Muscle layer of colon (tissue), 2 donors: ENCODE data around the gene TNFRSF18.

Source experiments
- H3K27ac ChIP-seq: one replicate; pipeline ENCODE4 v1.7.0; 2013; ENCODE audit warnings: low read depth, mild to moderate bottlenecking, low read length, moderate library complexity
- H3K27me3 ChIP-seq, 2 donors: one replicate each; pipeline ENCODE4 v1.7.0; 2013; ENCODE audit warnings: low read length in 2 of 2, mild to moderate bottlenecking in 2 of 2; ENCODE audit not compliant: insufficient read depth in 2 of 2, control insufficient read depth in 1 of 2
- H3K36me3 ChIP-seq: one replicate; pipeline ENCODE4 v1.7.0; 2013; ENCODE audit warnings: mild to moderate bottlenecking, low read length; ENCODE audit not compliant: insufficient read depth
- H3K4me1 ChIP-seq: one replicate; pipeline ENCODE4 v1.7.0; 2013; ENCODE audit warnings: mild to moderate bottlenecking, low read length; ENCODE audit not compliant: insufficient read depth
- H3K4me3 ChIP-seq, 2 donors: one replicate each; pipeline ENCODE4 v1.7.0; 2013; ENCODE audit warnings: low read length in 2 of 2, low read depth in 1 of 2, mild to moderate bottlenecking in 1 of 2, moderate library complexity in 1 of 2
- H3K9ac ChIP-seq: one replicate; pipeline ENCODE4 v1.7.0; 2013; ENCODE audit warnings: low read length
- H3K9me3 ChIP-seq: one replicate; pipeline ENCODE4 v1.7.0; 2013; ENCODE audit warnings: mild to moderate bottlenecking, low read length
- donor health status: abdominal sarcoma.
- donor health status: Adenocarcinoma of cecum.

TNFRSF18 gene

GRCh38 chr1:1173793-1174415 lies 32.5 kb downstream of the TNFRSF18 start, which contains the start of gene TTLL10:
TSS of gene TTLL10 (plus strand) at chr1:1173880. CDS start at chr1:1179216, 5,336 bp downstream.
- H3K27me3 ChIP-seq = peaks cover 7 to 75% of the 10 kb centered on the region in 2 donors
- H3K4me1 ChIP-seq = no peaks in the 10 kb centered on the region
- no peaks in the 10 kb centered on the region for H3K36me3 ChIP-seq
- no peaks in the 10 kb centered on the region for H3K9me3 ChIP-seq
- no peak within 1 kb of the TSS for H3K9ac ChIP-seq
- no peak within 1 kb of the TSS for H3K27ac ChIP-seq
- H3K4me3 ChIP-seq = no peak within 1 kb of the TSS

GRCh38 chr1:1173061-1173792 lies 33.2 kb downstream of the TNFRSF18 start:
- Histone ChIP-seq H3K36me3 (no peaks in the 10 kb centered on the region), H3K27ac (no peak overlapping the region), H3K27me3 (peaks cover 7 to 72% of the 10 kb centered on the region in 2 donors), H3K4me1 (no peaks in the 10 kb centered on the region), H3K4me3 (no peak overlapping the region), H3K9me3 (no peaks in the 10 kb centered on the region), H3K9ac (no peak overlapping the region)

- Histone ChIP-seq H3K4me1 (no peaks in the 10 kb centered on the region), H3K9ac (no peak overlapping the region), H3K36me3 (no peaks in the 10 kb centered on the region), H3K4me3 (no peak overlapping the region), H3K9me3 (no peaks in the 10 kb centered on the region), H3K27ac (no peak overlapping the region), H3K27me3 (peaks cover 0 to 82% of the 10 kb centered on the region in 2 donors)
Observed at GRCh38 chr1:1171546-1172340, 34.6 kb downstream of the TNFRSF18 start.

GRCh38 chr1:1171161-1171545 lies 35.2 kb downstream of the TNFRSF18 start:
- no peaks in the 10 kb centered on the region for H3K9me3 ChIP-seq
- H3K27me3 ChIP-seq = peaks cover 0 to 79% of the 10 kb centered on the region in 2 donors

GRCh38 chr1:1170215-1171091 lies 35.9 kb downstream of the TNFRSF18 start:
- Histone ChIP-seq H3K9ac (no peak overlapping the region), H3K27ac (no peak overlapping the region), H3K4me3 (no peak overlapping the region), H3K9me3 (no peaks in the 10 kb centered on the region), H3K27me3 (peaks cover 0 to 78% of the 10 kb centered on the region in 2 donors), H3K36me3 (no peaks in the 10 kb centered on the region), H3K4me1 (no peaks in the 10 kb centered on the region)

More at GRCh38 chr1:1171161-1171545, 35.2 kb downstream of the TNFRSF18 start:
- Histone ChIP-seq H3K4me3 (no peak overlapping the region), H3K4me1 (no peaks in the 10 kb centered on the region), H3K36me3 (no peaks in the 10 kb centered on the region), H3K27ac (no peak overlapping the region), H3K9ac (no peak overlapping the region)

- Histone ChIP-seq H3K27ac (no peak overlapping the region), H3K9me3 (no peaks in the 10 kb centered on the region), H3K9ac (no peak overlapping the region), H3K36me3 (no peaks in the 10 kb centered on the region), H3K4me3 (no peak overlapping the region), H3K4me1 (no peaks in the 10 kb centered on the region), H3K27me3 (peaks cover 0 to 85% of the 10 kb centered on the region in 2 donors)
Observed at GRCh38 chr1:1169429-1170214, 36.8 kb downstream of the TNFRSF18 start.

GRCh38 chr1:1168451-1169411 lies 37.7 kb downstream of the TNFRSF18 start:
- no peaks in the 10 kb centered on the region for H3K36me3 ChIP-seq

GRCh38 chr1:1167841-1168450 lies 38.4 kb downstream of the TNFRSF18 start:
- no peaks in the 10 kb centered on the region for H3K9me3 ChIP-seq
- no peak overlapping the region for H3K27ac ChIP-seq
- no peaks in the 10 kb centered on the region for H3K4me1 ChIP-seq
- no peak overlapping the region for H3K4me3 ChIP-seq
- no peak overlapping the region for H3K9ac ChIP-seq
- H3K27me3 ChIP-seq = peaks cover 0 to 80% of the 10 kb centered on the region in 2 donors
- no peaks in the 10 kb centered on the region for H3K36me3 ChIP-seq

More at GRCh38 chr1:1168451-1169411, 37.7 kb downstream of the TNFRSF18 start:
- Histone ChIP-seq H3K9me3 (no peaks in the 10 kb centered on the region), H3K9ac (no peak overlapping the region), H3K4me1 (no peaks in the 10 kb centered on the region), H3K27me3 (peaks cover 0 to 80% of the 10 kb centered on the region in 2 donors), H3K4me3 (no peak overlapping the region), H3K27ac (no peak overlapping the region)

- no peak overlapping the region for H3K9ac ChIP-seq
- peaks cover 0 to 84% of the 10 kb centered on the region in 2 donors for H3K27me3 ChIP-seq
Observed at GRCh38 chr1:1167398-1167821, 39.0 kb downstream of the TNFRSF18 start.

More at GRCh38 chr1:1167398-1167821, 39.0 kb downstream of the TNFRSF18 start:
- H3K4me1 ChIP-seq = no peaks in the 10 kb centered on the region
- H3K4me3 ChIP-seq = no peak overlapping the region
- H3K9me3 ChIP-seq = no peaks in the 10 kb centered on the region
- no peak overlapping the region for H3K27ac ChIP-seq
- H3K36me3 ChIP-seq = no peaks in the 10 kb centered on the region
